GM12891 (cell line): ENCODE results near the gene DOK3.

Experiments used
- POLR2A ChIP-seq: IDR thresholded peaks from 2 replicates; pipeline ENCODE4 v1.6.1; 2011; ENCODE audit warnings: low read depth, low read length, control low read depth
- POU2F2 ChIP-seq: IDR thresholded peaks from 2 replicates; pipeline ENCODE4 v1.6.1; 2011; ENCODE audit warnings: low read depth, mild to moderate bottlenecking, control low read depth, low read length, moderate library complexity
- TAF1 ChIP-seq: IDR thresholded peaks from 2 replicates; pipeline ENCODE4 v1.6.1; 2011; ENCODE audit warnings: low read depth, low read length, control low read depth

DNA sequence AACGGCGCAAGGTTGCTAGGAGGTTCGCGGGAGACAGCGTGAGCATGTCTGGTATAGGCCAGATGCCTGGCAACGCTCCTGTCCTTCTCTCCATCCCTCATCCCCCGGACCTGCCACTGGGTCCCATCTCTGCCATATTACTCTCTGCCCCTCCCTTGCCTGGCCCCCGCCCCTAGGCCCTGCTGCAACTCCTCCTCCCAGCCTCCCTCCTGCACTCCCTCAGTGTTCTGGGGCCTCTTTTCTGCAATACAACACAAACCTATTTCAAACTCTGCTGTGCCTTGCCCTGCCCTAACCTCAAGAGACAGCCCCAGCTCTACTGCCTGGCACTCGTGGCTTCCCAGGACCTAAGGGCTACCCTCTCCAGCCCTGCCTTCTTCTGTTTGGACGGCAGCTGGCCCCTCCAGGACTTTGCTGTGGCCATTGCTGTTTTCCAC, 27.2 kb downstream of the DOK3 start:
- TF ChIP-seq POU2F2, result no peak
- TF ChIP-seq POLR2A, result 0 out of 2 replicates have a peak, but pooled peaks have one; percentile 33
- no peak for TF ChIP-seq TAF1
